Activated T-helper 9 cell treated with anti-CD3 and anti-CD28 coated beads, Interleukin-2, amount 50 U/mL, for 16 hours (primary cell): Measurements from ENCODE around the gene PLEKHA5.

ENCODE experiments used
- DNase-seq: peaks from one replicate; pipeline ENCODE4 v3.0.0-alpha.2; 2020; ENCODE audit warnings: low read depth

Gene PLEKHA5

GRCh38 chr12:19234171-19234704 is 104.7 kb downstream of the PLEKHA5 start:
- DNase-seq = no peak

GRCh38 chr12:19234981-19235871 is 105.7 kb downstream of the PLEKHA5 start:
- no peak for DNase-seq

GRCh38 chr12:19236656-19237055 is 107.1 kb downstream of the PLEKHA5 start:
- DNase-seq = no peak

- no peak for DNase-seq
These were observed 109.0 kb downstream of the PLEKHA5 start for GRCh38 chr12:19238540-19238939.

GRCh38 chr12:19239102-19239501 is 109.6 kb downstream of the PLEKHA5 start:
- DNase-seq = no peak

GRCh38 chr12:19239616-19240234 is 110.2 kb downstream of the PLEKHA5 start:
- DNase-seq = no peak

- DNase-seq = no peak
These were observed 113.0 kb downstream of the PLEKHA5 start for GRCh38 chr12:19242581-19242980.

- no peak for DNase-seq
These were observed 114.0 kb downstream of the PLEKHA5 start for GRCh38 chr12:19243551-19243950.

GRCh38 chr12:19244312-19244711 is 114.8 kb downstream of the PLEKHA5 start:
- DNase-seq = no peak

- no peak for DNase-seq
These were observed 115.6 kb downstream of the PLEKHA5 start for GRCh38 chr12:19245106-19245505.

GRCh38 chr12:19245666-19246065 is 116.1 kb downstream of the PLEKHA5 start:
- DNase-seq = no peak

GRCh38 chr12:19246933-19247332 is 117.4 kb downstream of the PLEKHA5 start:
- DNase-seq = no peak

GRCh38 chr12:19248929-19249602 is 119.5 kb downstream of the PLEKHA5 start:
- DNase-seq = no peak

- no peak for DNase-seq
These were observed 122.1 kb downstream of the PLEKHA5 start for GRCh38 chr12:19251481-19252132.

GRCh38 chr12:19260135-19260534 is 130.6 kb downstream of the PLEKHA5 start:
- DNase-seq = no peak

- DNase-seq = no peak
These were observed 132.2 kb downstream of the PLEKHA5 start for GRCh38 chr12:19261773-19262172.

GRCh38 chr12:19263672-19264071 is 134.1 kb downstream of the PLEKHA5 start:
- no peak for DNase-seq

- DNase-seq = peak; percentile 10
These were observed 144.2 kb downstream of the PLEKHA5 start for GRCh38 chr12:19273482-19274330.

GRCh38 chr12:19276767-19277166 is 147.2 kb downstream of the PLEKHA5 start:
- no peak for DNase-seq

- DNase-seq = no peak
These were observed 148.2 kb downstream of the PLEKHA5 start for GRCh38 chr12:19277711-19278110.

- no peak for DNase-seq
These were observed 148.9 kb downstream of the PLEKHA5 start for GRCh38 chr12:19278407-19278806.
